ENCODE data around the gene MVB12B.

The MVB12B gene

GRCh38 chr9:126303488-126303887, 23.1 kb upstream of the MVB12B start:
- no peak for DNase-seq (ENCODE audit: low read depth in 2 of 2)

DNA sequence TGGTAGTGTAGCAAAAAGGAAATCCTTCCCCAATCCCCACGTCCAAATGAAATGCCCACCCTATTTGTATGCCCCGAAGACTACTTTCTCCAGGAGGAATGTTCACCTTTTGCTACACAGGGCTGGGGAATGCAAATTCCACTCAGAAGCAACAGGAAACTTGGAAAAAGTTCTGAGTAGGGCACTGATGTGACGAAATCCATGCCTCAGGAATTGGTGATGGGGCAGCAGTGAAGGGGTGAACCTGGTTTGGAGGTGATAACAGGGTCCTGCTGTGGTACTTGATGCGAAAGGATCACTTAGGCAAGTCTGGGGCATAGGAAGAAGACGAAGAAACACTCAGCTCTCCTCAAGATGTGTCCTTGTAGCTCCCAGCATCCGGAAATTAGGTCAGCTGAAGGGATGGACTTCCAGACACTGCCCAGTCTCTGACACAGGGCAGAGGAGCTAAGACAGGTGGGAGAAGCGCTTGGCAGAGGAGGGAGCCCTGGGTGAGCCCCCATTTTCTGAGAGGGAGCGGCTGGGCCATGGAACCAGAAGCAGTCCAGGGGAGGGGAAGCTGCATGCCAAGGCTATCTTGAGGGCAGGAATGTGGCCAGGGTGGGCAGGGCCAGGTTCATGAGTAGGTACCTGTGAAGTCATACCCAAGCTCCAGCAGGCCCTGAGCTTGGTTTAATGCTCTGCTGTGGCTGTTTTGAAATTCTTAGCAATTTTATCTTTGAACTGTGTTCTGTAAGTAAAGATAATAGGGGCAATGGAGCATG, 22.2 kb upstream of the MVB12B start:
- no peak for DNase-seq (ENCODE audit: low read depth in 2 of 2)

DNA sequence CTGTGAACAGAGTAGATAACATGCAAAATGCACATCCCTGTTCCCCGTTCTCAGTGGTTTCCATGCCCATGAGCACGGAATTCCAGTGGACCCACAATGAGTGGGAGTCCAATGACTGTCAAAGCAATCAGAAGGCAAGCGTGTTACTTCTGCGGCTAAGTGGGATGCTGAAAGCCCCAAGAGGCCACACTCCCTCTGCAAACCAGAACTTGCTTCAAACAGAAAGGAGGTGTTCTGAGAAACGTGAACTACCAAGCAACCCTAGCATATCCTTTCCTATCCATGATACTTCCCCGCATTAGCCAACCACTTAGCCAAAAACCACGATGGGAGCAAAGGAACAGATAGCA, 21.7 kb upstream of the MVB12B start:
- no peak for DNase-seq (ENCODE audit: low read depth in 2 of 2)

DNA sequence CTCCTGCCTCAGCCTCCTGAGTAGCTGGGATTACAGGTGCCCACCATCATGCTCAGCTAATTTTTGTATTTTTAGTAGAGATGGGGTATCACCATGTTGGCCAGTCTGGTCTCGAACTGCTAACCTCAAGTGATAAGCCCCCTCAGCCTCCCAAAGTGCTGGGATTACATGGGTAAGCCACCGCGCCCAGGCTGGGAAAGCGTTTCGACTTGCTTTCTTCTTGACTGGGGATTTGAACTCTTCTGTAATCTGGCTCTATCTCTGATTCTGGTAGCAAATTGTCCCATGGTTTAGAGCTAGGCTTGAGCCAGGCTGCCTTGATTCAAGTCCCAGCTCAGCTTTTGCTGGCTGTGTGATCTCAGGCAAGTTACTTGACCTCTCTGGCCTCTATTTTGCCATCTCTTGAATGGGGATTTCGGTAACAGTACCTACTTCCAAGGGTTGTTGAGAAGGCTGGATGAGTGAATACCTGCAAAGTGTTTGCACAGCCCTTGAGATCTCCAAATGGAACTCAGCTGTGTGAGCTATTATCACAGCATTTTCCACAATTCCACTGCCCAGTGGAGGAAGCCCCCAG, 20.5 kb upstream of the MVB12B start:
- DNase-seq (ENCODE audit: low read depth in 2 of 2) = no peak

DNA sequence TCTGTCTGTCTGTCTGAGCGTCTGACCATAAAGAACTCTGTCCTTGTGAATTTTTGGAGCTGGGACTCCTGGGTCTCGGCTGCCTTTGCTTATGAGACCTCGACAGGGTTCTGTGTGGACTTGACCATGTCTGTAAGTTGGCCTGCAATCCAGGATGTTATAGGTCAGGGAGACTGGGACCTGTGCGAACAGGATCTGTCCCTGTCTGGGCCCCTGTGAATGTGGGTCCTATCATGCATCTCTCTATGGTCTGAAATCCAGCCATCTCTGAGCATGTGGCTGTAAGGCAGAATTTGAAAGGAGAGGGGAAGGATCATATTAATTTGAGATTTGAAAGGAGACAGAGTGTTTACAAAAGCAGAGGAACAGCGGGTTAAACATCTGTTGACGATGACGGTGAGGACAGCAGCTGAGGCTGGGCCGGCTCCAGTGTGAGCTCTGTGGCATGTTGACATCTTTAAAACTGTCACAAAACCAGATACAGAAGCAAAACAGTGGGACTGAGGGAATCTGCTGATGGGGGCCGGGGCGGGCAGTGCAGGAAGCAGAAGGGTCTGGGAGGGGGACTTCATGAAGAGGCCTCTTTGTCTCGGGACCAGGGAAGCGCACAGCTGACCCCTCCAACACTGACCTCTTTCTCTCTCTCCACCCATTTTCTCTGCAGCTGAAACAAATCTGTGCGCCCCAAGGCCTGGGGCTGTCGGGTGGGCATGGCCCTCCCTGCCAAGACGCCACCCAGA, 19.1 kb upstream of the MVB12B start:
- DNase-seq (ENCODE audit: low read depth in 2 of 2) = no peak

- DNase-seq (ENCODE audit: low read depth in 2 of 2) = no peak
Observed at GRCh38 chr9:126309427-126310189, 17.0 kb upstream of the MVB12B start.

GRCh38 chr9:126312584-126313551, 13.8 kb upstream of the MVB12B start:
- DNase-seq (ENCODE audit: low read depth in 2 of 2) = no peak

- no peak for DNase-seq (ENCODE audit: low read depth in 2 of 2)
Observed at GRCh38 chr9:126316085-126316655, 10.5 kb upstream of the MVB12B start.

GRCh38 chr9:126317513-126317912, 9.1 kb upstream of the MVB12B start:
- no peak for DNase-seq (ENCODE audit: low read depth in 2 of 2)

DNA sequence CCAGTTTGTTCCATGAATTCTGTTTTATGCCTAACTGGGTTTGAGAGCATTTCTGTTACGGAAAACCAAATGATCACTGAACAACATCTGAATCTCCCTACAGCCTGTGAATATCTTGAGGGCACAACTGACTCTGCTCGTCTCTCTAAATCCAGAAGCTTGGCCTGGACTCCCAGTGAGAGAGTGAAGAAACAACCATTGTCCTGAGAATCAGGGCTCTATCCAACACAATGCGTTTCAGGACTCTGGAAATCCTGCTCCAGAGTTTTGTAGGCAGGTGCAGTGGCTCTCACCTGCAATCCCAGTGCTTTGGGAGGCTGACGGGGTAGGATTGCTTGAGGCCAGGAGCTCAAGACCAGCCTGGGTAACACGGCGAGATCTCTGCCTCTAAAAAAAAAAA, 7.8 kb upstream of the MVB12B start:
- DNase-seq (ENCODE audit: low read depth in 2 of 2) = no peak

DNA sequence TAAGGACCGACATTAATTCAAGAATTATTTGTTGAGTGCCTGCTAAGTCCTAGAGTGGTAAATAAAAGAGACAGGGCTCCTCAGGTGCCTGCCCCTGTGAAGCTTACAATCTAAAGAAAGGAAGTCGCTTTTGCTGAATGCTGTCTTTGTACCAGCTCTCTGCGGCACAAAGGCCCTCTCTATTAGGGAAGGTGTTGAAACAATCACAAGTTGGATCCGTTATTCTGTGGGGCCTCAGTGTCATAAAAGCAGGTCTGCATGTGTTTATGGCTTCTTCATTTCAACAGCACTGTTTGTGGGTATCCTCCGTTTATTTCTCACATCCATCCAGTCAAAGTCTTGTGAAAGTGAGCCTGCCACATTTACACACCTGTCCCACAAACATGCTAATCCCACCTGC, 7.0 kb upstream of the MVB12B start:
- no peak for DNase-seq (ENCODE audit: low read depth in 2 of 2)

GRCh38 chr9:126320158-126320922, 6.3 kb upstream of the MVB12B start:
- no peak for DNase-seq (ENCODE audit: low read depth in 2 of 2)

- no peak for DNase-seq (ENCODE audit: low read depth in 2 of 2)
Observed at GRCh38 chr9:126321742-126322141, 4.9 kb upstream of the MVB12B start.

DNA sequence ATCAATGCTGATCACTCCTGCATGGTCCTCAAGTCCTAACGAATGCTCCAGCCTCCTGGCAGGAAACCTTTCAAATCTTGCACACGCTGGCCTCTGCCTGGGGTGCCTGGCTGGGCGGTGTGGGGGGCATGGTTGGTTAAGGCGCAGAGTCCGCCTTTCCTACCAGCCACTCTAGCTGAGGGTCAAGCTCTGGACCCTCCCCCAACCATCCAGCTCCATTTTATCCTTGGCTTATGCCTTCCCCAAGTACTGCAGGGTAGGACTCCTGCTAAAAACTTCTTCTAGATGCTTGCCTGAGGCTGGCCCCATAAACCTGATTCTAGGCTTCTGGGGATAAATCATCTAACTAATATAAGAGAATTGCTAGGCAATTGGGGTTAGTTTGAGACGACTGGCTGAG, 808 bp upstream of the MVB12B start:
- DNase-seq (ENCODE audit: low read depth in 2 of 2) = no peak

- DNase-seq (ENCODE audit: low read depth in 2 of 2) = no peak
Observed at GRCh38 chr9:126327006-126327713, 531 bp downstream of the MVB12B start.

- no peak for DNase-seq (ENCODE audit: low read depth in 2 of 2)
Observed at GRCh38 chr9:126327714-126328185, 1.1 kb downstream of the MVB12B start.

DNA sequence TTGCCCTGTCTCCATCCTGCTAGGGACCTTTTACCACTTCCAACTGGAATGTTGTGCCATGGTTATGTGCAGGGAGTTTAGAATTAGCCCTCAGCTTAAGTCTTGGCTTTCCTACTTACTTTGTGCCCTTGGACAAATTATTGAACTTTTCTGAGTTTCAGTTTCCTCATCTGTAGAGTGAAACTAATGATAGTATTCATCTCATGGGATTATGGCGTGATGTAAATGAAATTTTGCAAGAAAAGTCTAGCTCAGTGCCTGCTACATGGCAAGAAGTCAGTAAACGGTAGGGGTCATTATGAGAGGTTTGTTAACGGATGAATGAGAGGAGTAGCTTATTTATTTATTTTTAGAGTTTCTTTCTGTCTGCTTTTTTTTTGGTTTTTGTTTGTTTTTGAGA, 1.8 kb downstream of the MVB12B start:
- no peak for DNase-seq (ENCODE audit: low read depth in 2 of 2)

DNA sequence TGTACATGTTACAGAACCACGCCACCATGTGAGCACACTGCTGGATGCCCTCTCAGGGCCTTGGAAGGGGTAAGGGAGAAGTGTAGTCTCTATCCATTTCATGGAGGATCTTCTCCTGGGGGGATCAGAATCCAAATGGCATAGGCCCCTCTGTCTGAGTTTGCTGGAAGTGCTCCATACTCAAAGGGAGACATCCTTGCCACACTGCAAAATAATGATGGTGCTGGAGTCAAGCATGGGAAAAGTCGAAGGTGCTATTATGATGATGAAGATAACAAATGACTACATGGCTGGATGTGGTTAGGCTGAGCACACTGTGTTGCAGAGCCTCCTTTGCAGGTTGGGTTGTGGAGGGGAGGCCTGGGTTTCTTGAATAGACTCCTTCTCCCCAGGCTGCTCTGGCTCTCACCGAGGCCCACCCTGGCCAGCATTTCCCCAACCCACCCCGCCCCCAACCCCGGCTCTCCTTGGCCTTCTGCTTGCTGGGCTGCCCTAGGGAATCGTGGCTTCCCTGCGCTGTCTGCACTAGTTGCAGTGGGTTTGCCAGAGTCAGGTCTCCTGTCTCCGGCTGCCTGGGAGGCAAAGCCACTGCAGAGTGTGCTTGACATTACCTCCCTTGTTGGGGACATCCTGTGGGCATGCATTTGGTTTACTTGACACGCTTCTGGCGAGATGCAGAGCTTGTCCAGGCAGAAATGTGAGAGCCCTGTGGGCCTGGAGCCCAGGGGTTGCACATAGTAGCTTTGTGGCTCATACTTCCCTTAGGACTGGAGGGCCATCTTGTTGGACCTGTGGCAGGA, 3.0 kb downstream of the MVB12B start:
- no peak for DNase-seq (ENCODE audit: low read depth in 2 of 2)

Measured in stimulated activated CD8-positive, alpha-beta memory T cell treated with anti-CD3 and anti-CD28 coated beads, Interleukin-2, amount 100 ng/mL, for 48 hours (primary cell).